Panc1 (cell line): ENCODE measurements around the gene CASP10. TPM values are rescaled to one million over a fixed set of nuclear protein-coding genes. Genes with fewer than 3 reads are reported as not detected.

ENCODE experiments used
- ATAC-seq: fragments of 200-7000 bp; cut with Tn5 transposase; 2 replicates; pipeline ENCODE4 v1.9.1; 2020; ENCODE audit warnings: mild to moderate bottlenecking, moderate library complexity
- BruUV-seq: library from RNA; stranded (reverse); fragments of 400-500 nt; replicated peaks from 2 replicates; lab custom pipeline; 2021; lab: Mats Ljungman, UMichigan
- CTCF ChIA-PET: fragments of 300-600 bp; sonication (Branson Sonifier 250); formaldehyde crosslinking; loops from one replicate; lab custom pipeline; 2022; ENCODE audit warnings: antibody characterized with exemption; lab: Charles Lee
- POLR2A ChIA-PET: fragments of 300-600 bp; sonication (Branson Sonifier 250); formaldehyde crosslinking; loops from one replicate; lab custom pipeline; 2022; ENCODE audit warnings: antibody characterized with exemption; lab: Charles Lee
- DNase-seq: peaks from one replicate; pipeline ENCODE4 v3.0.0-alpha.2; 2010; ENCODE audit warnings: low read depth, low spot score
- H3K27ac ChIP-seq: 2 replicates; pipeline ENCODE4 v1.5.1; 2011; ENCODE audit warnings: mild to moderate bottlenecking, low read length, inconsistent platforms
- H3K27me3 ChIP-seq: fragments of 200-500 bp; sonication (Bioruptor generic); 2 replicates; pipeline ENCODE4 v1.6.0; 2014; ENCODE audit warnings: low read length, inconsistent platforms; ENCODE audit not compliant: control insufficient read depth, insufficient read depth
- H3K36me3 ChIP-seq: fragments of 200-500 bp; sonication (Bioruptor generic); 2 replicates; pipeline ENCODE4 v1.5.1; 2014; ENCODE audit warnings: inconsistent platforms, mild to moderate bottlenecking, low read length, moderate library complexity; ENCODE audit not compliant: control insufficient read depth, insufficient read depth
- H3K4me1 ChIP-seq: 2 replicates; pipeline ENCODE4 v1.5.1; 2011; ENCODE audit warnings: inconsistent platforms, mild to moderate bottlenecking, low read length, moderate library complexity; ENCODE audit not compliant: control insufficient read depth, insufficient read depth
- H3K4me3 ChIP-seq, 2 experiments: 2 replicates each; pipeline ENCODE4 v1.5.1; 2011 to 2012; ENCODE audit warnings: low read depth in 2 of 2, low read length in 2 of 2, mild to moderate bottlenecking in 2 of 2, inconsistent platforms in 1 of 2, moderate library complexity in 1 of 2
- H3K9me3 ChIP-seq: fragments of 200-500 bp; sonication (Bioruptor generic); 2 replicates; pipeline ENCODE4 v1.5.1; 2014; ENCODE audit warnings: low read depth, mild to moderate bottlenecking, inconsistent platforms, low read length, moderate library complexity; ENCODE audit not compliant: control insufficient read depth, insufficient read depth
- POLR2AphosphoS5 ChIP-seq: IDR thresholded peaks from 2 replicates; pipeline ENCODE4 v1.6.1; 2012; ENCODE audit warnings: mild to moderate bottlenecking, low read depth, low read length, moderate library complexity
- SIN3A ChIP-seq: IDR thresholded peaks from 2 replicates; pipeline ENCODE4 v1.6.1; 2012; ENCODE audit warnings: low read depth, mild to moderate bottlenecking, low read length, moderate library complexity, borderline replicate concordance; ENCODE audit not compliant: insufficient read depth
- TCF7L2 ChIP-seq: IDR thresholded peaks from 2 replicates; pipeline ENCODE4 v1.6.1; 2011; ENCODE audit warnings: mild to moderate bottlenecking, low read depth, low read length, inconsistent platforms
- in situ Hi-C: cut with HindIII; loops from 2 replicates; pipeline ENCODE4 v1.10.0; 2016; ENCODE audit warnings: low sequenced_read_pairs, low pct_unique_long_range_greater_than_20kb
- intact Hi-C: fragments of 100-400 bp; cut with micrococcal nuclease; formaldehyde crosslinking; loops from one replicate; pipeline ENCODE4 v1.10.0; 2022; ENCODE audit not compliant: unreplicated experiment
- total RNA-seq: library from RNA; stranded (reverse); gene quantifications from one replicate; pipeline ENCODE4 v1.2.1, GENCODE V29; 2021; ENCODE audit not compliant: unreplicated experiment
- TF ChIP-seq, protein P1 (sequence below), 2 experiments: IDR thresholded peaks; 2 replicates each; pipeline ENCODE4 v1.6.1; 2011 to 2012; ENCODE audit warnings: low read depth in 2 of 2, control low read depth in 1 of 2, low read length in 1 of 2, mild to moderate bottlenecking in 1 of 2, moderate library complexity in 1 of 2; ENCODE audit not compliant: insufficient read depth in 1 of 2
- TF ChIP-seq, protein P2 (sequence below): fragments of 450-650 bp; IDR thresholded peaks from 2 replicates; pipeline ENCODE4 v1.5.1; 2017; ENCODE audit warnings: mild to moderate bottlenecking

Gene CASP10
- total RNA-seq, 1 experiment from 2014 or later = 0.87 TPM

DNA sequence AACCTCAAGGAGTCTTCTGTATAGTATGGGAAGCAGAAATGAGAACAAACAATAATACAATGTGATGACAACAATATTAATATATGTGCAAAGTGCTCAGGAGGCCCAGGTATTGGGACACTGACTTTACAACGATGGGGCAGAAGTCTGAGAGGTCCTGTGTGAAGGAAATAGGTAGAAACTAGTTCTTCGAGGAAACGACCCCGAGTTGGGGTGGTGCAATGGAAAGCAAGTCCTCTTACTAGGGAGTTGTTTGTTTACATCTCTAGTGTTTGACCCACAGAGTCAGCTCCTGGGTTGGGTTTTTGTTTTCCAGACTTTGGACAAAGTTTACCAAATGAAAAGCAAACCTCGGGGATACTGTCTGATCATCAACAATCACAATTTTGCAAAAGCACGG is 93.6 kb downstream of the CASP10 start:
- no peaks in the 10 kb centered on the region for H3K27me3 ChIP-seq
- ATAC-seq (no peak), DNase-seq (no peak)
- no TSS peak for BruUV-seq
- H3K4me1 ChIP-seq = no peaks in the 10 kb centered on the region
- ChIA-PET POLR2A (no interaction called here), CTCF (no interaction called here)
- no peaks in the 10 kb centered on the region for H3K9me3 ChIP-seq
- H3K36me3 ChIP-seq = peaks cover 5% of the 10 kb centered on the region; the same call in 1 of the 2 replicates
- no peak overlapping the region for H3K4me3 ChIP-seq
- no peak overlapping the region for H3K27ac ChIP-seq
- TF ChIP-seq, protein P1, sequence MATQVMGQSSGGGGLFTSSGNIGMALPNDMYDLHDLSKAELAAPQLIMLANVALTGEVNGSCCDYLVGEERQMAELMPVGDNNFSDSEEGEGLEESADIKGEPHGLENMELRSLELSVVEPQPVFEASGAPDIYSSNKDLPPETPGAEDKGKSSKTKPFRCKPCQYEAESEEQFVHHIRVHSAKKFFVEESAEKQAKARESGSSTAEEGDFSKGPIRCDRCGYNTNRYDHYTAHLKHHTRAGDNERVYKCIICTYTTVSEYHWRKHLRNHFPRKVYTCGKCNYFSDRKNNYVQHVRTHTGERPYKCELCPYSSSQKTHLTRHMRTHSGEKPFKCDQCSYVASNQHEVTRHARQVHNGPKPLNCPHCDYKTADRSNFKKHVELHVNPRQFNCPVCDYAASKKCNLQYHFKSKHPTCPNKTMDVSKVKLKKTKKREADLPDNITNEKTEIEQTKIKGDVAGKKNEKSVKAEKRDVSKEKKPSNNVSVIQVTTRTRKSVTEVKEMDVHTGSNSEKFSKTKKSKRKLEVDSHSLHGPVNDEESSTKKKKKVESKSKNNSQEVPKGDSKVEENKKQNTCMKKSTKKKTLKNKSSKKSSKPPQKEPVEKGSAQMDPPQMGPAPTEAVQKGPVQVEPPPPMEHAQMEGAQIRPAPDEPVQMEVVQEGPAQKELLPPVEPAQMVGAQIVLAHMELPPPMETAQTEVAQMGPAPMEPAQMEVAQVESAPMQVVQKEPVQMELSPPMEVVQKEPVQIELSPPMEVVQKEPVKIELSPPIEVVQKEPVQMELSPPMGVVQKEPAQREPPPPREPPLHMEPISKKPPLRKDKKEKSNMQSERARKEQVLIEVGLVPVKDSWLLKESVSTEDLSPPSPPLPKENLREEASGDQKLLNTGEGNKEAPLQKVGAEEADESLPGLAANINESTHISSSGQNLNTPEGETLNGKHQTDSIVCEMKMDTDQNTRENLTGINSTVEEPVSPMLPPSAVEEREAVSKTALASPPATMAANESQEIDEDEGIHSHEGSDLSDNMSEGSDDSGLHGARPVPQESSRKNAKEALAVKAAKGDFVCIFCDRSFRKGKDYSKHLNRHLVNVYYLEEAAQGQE (IDR thresholded peaks at IDR 0.05; ENCODE audit: insufficient read depth in 1 of 2, low read depth in 2 of 2, low read length in 1 of 2) = no peak
- no peak for TF ChIP-seq TCF7L2
- TF ChIP-seq, protein P2, sequence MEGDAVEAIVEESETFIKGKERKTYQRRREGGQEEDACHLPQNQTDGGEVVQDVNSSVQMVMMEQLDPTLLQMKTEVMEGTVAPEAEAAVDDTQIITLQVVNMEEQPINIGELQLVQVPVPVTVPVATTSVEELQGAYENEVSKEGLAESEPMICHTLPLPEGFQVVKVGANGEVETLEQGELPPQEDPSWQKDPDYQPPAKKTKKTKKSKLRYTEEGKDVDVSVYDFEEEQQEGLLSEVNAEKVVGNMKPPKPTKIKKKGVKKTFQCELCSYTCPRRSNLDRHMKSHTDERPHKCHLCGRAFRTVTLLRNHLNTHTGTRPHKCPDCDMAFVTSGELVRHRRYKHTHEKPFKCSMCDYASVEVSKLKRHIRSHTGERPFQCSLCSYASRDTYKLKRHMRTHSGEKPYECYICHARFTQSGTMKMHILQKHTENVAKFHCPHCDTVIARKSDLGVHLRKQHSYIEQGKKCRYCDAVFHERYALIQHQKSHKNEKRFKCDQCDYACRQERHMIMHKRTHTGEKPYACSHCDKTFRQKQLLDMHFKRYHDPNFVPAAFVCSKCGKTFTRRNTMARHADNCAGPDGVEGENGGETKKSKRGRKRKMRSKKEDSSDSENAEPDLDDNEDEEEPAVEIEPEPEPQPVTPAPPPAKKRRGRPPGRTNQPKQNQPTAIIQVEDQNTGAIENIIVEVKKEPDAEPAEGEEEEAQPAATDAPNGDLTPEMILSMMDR = no peak
- TF ChIP-seq SIN3A = no peak
- TF ChIP-seq POLR2AphosphoS5 = no peak
- in situ Hi-C loops = no loop called here
- intact Hi-C loops = no loop called here

Other genes with a start within 250 kb of the CASP10 start
- 41.8 TPM for gene ORC2, start 219.5 kb upstream of the CASP10 start, total RNA-seq
- 12.0 TPM for gene HYCC2, start 111.5 kb upstream of the CASP10 start, total RNA-seq
- 88.6 TPM for gene NDUFB3, start 111.1 kb upstream of the CASP10 start, total RNA-seq
- gene CFLAR, start 67.0 kb upstream of the CASP10 start, total RNA-seq = 46.3 TPM
- 34.8 TPM for gene CASP8, start 77.4 kb downstream of the CASP10 start, total RNA-seq
- gene FLACC1, start 174.2 kb downstream of the CASP10 start, total RNA-seq = 0.39 TPM